GM12878 (cell line): Measurements from ENCODE around the gene BCAT1. TPM values are rescaled to one million over a fixed set of nuclear protein-coding genes. Genes with fewer than 3 reads are reported as not detected.

Experiments used
- ATAC-seq: fragments of 200-7000 bp; cut with Tn5 transposase; 3 replicates; pipeline ENCODE4 v1.9.1; 2020; ENCODE audit warnings: mild to moderate bottlenecking, moderate library complexity
- BruUV-seq: library from RNA; stranded (reverse); fragments of 400-500 nt; replicated peaks from 2 replicates; lab custom pipeline; 2021; lab: Mats Ljungman, UMichigan
- CTCF ChIA-PET: fragments of 300-600 bp; sonication (Branson Sonifier 250); formaldehyde crosslinking; extraction: SDS; loops from one replicate; lab custom pipeline; 2021; ENCODE audit warnings: inconsistent platforms; lab: Yijun Ruan, JAX
- POLR2A ChIA-PET: fragments of 350-600 bp; formaldehyde crosslinking; extraction: SDS; loops from one replicate; lab custom pipeline; 2021; ENCODE audit warnings: inconsistent platforms; lab: Charles Lee
- RAD21 ChIA-PET: fragments of 300-600 bp; sonication (Branson Sonifier 250); formaldehyde crosslinking; loops from one replicate; lab custom pipeline; 2023; ENCODE audit warnings: antibody characterized with exemption; ENCODE audit not compliant: unreplicated experiment; lab: Charles Lee
- SMC1A ChIA-PET: fragments of 300-600 bp; sonication (Branson Sonifier 250); formaldehyde crosslinking; loops from one replicate; lab custom pipeline; 2023; ENCODE audit not compliant: unreplicated experiment, uncharacterized antibody; lab: Charles Lee
- DNase-seq: peaks from one replicate; pipeline ENCODE4 v3.0.0-alpha.2; 2011; ENCODE audit warnings: low read depth, low spot score
- FAIRE-seq: peaks from 3 replicates; lab custom pipeline; 2011; peaks lifted over from hg19 to GRCh38; lab: Jason Lieb, UNC
- H2AFZ ChIP-seq: 2 replicates; pipeline ENCODE4 v1.6.0; 2011; ENCODE audit warnings: low read depth, low read length, control low read depth; ENCODE audit not compliant: control insufficient read depth
- H3K27ac ChIP-seq: 2 replicates; pipeline ENCODE4 v1.5.1; 2011; ENCODE audit warnings: control low read depth; ENCODE audit not compliant: control insufficient read depth, insufficient read depth
- H3K27me3 ChIP-seq, 2 experiments: replicated peaks in 1 of 2; 2 replicates each; pipeline versions ENCODE4 v1.6.0 to v1.6.1; 2011; ENCODE audit warnings: low read length in 1 of 2; ENCODE audit not compliant: control insufficient read depth in 2 of 2, insufficient read depth in 2 of 2
- H3K36me3 ChIP-seq, 2 experiments: 2 replicates each; pipeline ENCODE4 v1.5.1; 2011; ENCODE audit warnings: low read length in 1 of 2; ENCODE audit not compliant: control insufficient read depth in 2 of 2, insufficient read depth in 2 of 2
- H3K4me1 ChIP-seq: 2 replicates; pipeline ENCODE4 v1.6.1; 2011; ENCODE audit warnings: mild to moderate bottlenecking, low read length, moderate library complexity, mixed read lengths; ENCODE audit not compliant: control insufficient read depth, insufficient read depth
- H3K4me2 ChIP-seq: 2 replicates; pipeline ENCODE4 v1.6.0; 2011; ENCODE audit warnings: control low read depth; ENCODE audit not compliant: control insufficient read depth, insufficient read depth
- H3K4me3 ChIP-seq: fragments of 200-600 bp; sonication (generic); 2 replicates; pipeline ENCODE4 v1.5.1; 2016
- H3K79me2 ChIP-seq: 2 replicates; pipeline ENCODE4 v1.6.0; 2011; ENCODE audit warnings: low read length; ENCODE audit not compliant: control insufficient read depth, insufficient read depth
- H3K9ac ChIP-seq: 2 replicates; pipeline ENCODE4 v1.8.0; 2011; ENCODE audit warnings: low read length, control low read depth, mixed read lengths; ENCODE audit not compliant: control insufficient read depth, insufficient read depth
- H3K9me3 ChIP-seq: replicated peaks from 3 replicates; pipeline ENCODE4 v1.5.1; 2011; ENCODE audit warnings: mild to moderate bottlenecking, low read length; ENCODE audit not compliant: control insufficient read depth, insufficient read depth
- H4K20me1 ChIP-seq: 2 replicates; pipeline ENCODE4 v1.6.0; 2011; ENCODE audit not compliant: control insufficient read depth, insufficient read depth
- CEBPB ChIP-seq, 2 experiments: fragments of 150-350 bp in 1 of 2; IDR thresholded peaks; 2 replicates each; pipeline ENCODE4 v1.6.1; 2012 to 2014; ENCODE audit warnings: low read depth in 2 of 2, low read length in 2 of 2, borderline replicate concordance in 1 of 2, inconsistent platforms in 1 of 2
- IRF4 ChIP-seq: IDR thresholded peaks from 2 replicates; pipeline ENCODE4 v1.6.1; 2011; ENCODE audit warnings: low read depth, low read length
- JUND ChIP-seq: IDR thresholded peaks from 2 replicates; pipeline ENCODE4 v1.6.1; 2012; ENCODE audit warnings: low read depth, mild to moderate bottlenecking, low read length, improper control_type of control experiment, moderate library complexity
- NFYA ChIP-seq: IDR thresholded peaks from 2 replicates; pipeline ENCODE4 v1.6.1; 2011; ENCODE audit warnings: low read depth, mild to moderate bottlenecking, low read length, improper control_type of control experiment, borderline replicate concordance
- NFYB ChIP-seq: IDR thresholded peaks from 2 replicates; pipeline ENCODE4 v1.6.1; 2011; ENCODE audit warnings: low read depth, mild to moderate bottlenecking, low read length, improper control_type of control experiment, moderate library complexity; ENCODE audit not compliant: insufficient read depth
- TBL1XR1 ChIP-seq: IDR thresholded peaks from 2 replicates; pipeline ENCODE4 v1.6.1; 2012; ENCODE audit warnings: low read depth, low read length, improper control_type of control experiment
- TCF12 ChIP-seq: IDR thresholded peaks from 2 replicates; pipeline ENCODE4 v1.6.1; 2011; ENCODE audit warnings: low read depth, mild to moderate bottlenecking, low read length
- ZNF207 ChIP-seq: fragments of 450-650 bp; IDR thresholded peaks from 2 replicates; pipeline ENCODE4 v1.6.1; 2014; ENCODE audit warnings: antibody characterized with exemption, mild to moderate bottlenecking, borderline replicate concordance
- ZNF592 ChIP-seq: fragments of 450-650 bp; IDR thresholded peaks from 2 replicates; pipeline ENCODE4 v1.6.1; 2017; ENCODE audit warnings: mild to moderate bottlenecking, moderate library complexity
- WGBS: methylation state at CpG from one replicate; pipeline ENCODE4 v1.1.6; 2016; ENCODE audit warnings: low lambda C conversion rate; ENCODE audit not compliant: insufficient replicate concordance, insufficient coverage; ENCODE audit errors: missing lambda C conversion rate; 5-methylcytosine and 5-hydroxymethylcytosine counted together
- in situ Hi-C: fragments of 300-500 bp; cut with MboI; formaldehyde crosslinking; loops from 9 replicates; pipeline ENCODE4 v1.14.3; 2018; ENCODE audit warnings: mixed read lengths
- intact Hi-C: fragments of 100-400 bp; cut with micrococcal nuclease; formaldehyde crosslinking; loops from one replicate; pipeline ENCODE4 v1.14.2; 2022; ENCODE audit not compliant: unreplicated experiment
- polyA plus RNA-seq, 11 experiments: library from polyadenylated mRNA; depleted of rRNA in 4 of 11; unstranded in 6 of 11; stranded (reverse) in 5 of 11; fragments of >200 nt; fragmentation: Nextera tagmentation in 4 of 11; fragmentation: Illumina TruSeq in 1 of 11; extraction: Ambion mirVana in 4 of 11; extraction: Trizol in 1 of 11; gene quantifications; 1 replicate in 1 of 11; 2 replicates in 10 of 11; pipeline versions ENCODE4 v1.2.1 to v1.2.3, GENCODE V29; 2011 to 2016; ENCODE audit warnings: inconsistent platforms in 2 of 11, missing spikeins in 2 of 11, low read depth in 1 of 11
- total RNA-seq, 4 experiments: library from RNA; depleted of rRNA in 3 of 4; stranded (reverse); fragments of >200 nt in 3 of 4; fragmentation: Illumina TruSeq in 1 of 4; extraction: Trizol in 1 of 4; gene quantifications; 2 replicates each; pipeline versions ENCODE4 v1.2.1 to v1.2.3, GENCODE V29; 2013 to 2021
- TF ChIP-seq, protein P1 (sequence below): fragments of 450-650 bp; IDR thresholded peaks from 2 replicates; pipeline ENCODE4 v1.6.1; 2016; ENCODE audit warnings: mild to moderate bottlenecking

Gene BCAT1
- total and polyA plus RNA-seq, 10 of the 15 experiments (the other 5 are each of a cell fraction or from before 2014, with no cell fraction given), result 26.2 to 187 (median 81.9) TPM

- TF ChIP-seq ZNF592, result no peak
- TF ChIP-seq, protein P1, sequence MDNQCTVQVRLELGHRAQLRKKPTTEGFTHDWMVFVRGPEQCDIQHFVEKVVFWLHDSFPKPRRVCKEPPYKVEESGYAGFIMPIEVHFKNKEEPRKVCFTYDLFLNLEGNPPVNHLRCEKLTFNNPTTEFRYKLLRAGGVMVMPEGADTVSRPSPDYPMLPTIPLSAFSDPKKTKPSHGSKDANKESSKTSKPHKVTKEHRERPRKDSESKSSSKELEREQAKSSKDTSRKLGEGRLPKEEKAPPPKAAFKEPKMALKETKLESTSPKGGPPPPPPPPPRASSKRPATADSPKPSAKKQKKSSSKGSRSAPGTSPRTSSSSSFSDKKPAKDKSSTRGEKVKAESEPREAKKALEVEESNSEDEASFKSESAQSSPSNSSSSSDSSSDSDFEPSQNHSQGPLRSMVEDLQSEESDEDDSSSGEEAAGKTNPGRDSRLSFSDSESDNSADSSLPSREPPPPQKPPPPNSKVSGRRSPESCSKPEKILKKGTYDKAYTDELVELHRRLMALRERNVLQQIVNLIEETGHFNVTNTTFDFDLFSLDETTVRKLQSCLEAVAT, result no peak
- TF ChIP-seq ZNF207, result no peak
These were observed 92.4 kb downstream of the BCAT1 start (continued) for GRCh38 chr12:24856541-24856940.

DNA sequence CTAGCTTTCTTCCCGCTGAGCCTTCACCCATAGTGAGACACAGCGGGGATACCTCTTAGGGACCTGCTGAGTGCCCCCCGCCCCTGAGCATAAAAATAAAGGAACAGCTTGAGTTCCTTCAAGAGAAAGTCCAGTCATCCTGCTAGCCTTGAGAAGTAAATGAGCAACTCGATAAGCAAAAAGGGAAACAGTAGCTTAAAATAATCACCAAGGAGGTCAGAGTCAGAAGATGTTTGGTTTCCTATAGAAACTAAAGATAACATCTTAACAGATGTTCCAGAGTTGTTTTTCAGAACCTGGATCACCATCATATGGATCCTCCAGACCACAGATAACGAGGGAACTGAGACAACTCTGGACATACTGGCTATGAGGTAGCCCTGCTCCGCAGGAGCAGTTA, 94.0 kb downstream of the BCAT1 start:
- WGBS, result 57% methylated on average over 6 of the region's 6 CpGs
- ChIA-PET RAD21 (interaction anchor here (0.8 to 3.7 kb wide), 3 partner anchors 83 to 136 kb away, joined by 3 to 13 read pairs (median 4); no protein-coding TSS in a partner anchor), SMC1A (interaction anchor here (0.9 to 6.4 kb wide), 11 partner anchors 8 to 299 kb away, joined by 3 to 41 read pairs (median 8); partner anchors contain the start of gene BCAT1), POLR2A (interaction anchor here (0.7 kb wide), 1 partner anchor 330 kb away, joined by 3 read pairs; no protein-coding TSS in a partner anchor), CTCF (interaction anchor here (0.8 to 5.6 kb wide), 8 partner anchors 9 to 298 kb away, joined by 3 to 41 read pairs (median 17); no protein-coding TSS in a partner anchor)
- Histone ChIP-seq H2AFZ (no peak overlapping the region), H3K4me3 (no peak overlapping the region), H3K27me3 (no peaks in the 10 kb centered on the region), H3K4me2 (no peak overlapping the region), H3K9me3 (no peaks in the 10 kb centered on the region; the same call in 2 of the 3 replicates), H3K27ac (no peak overlapping the region), H3K9ac (no peak overlapping the region), H3K4me1 (no peaks in the 10 kb centered on the region), H3K36me3 (no peaks in the 10 kb centered on the region), H4K20me1 (no peaks in the 10 kb centered on the region), H3K79me2 (no peaks in the 10 kb centered on the region)
- FAIRE-seq (no peak), ATAC-seq (no peak), DNase-seq (no peak)
- BruUV-seq, result no TSS peak
- in situ Hi-C loops (loop anchor here (5.0 kb wide), 1 partner anchor 277 kb away; no protein-coding TSS in a partner anchor), intact Hi-C loops (no loop called here)
- TF ChIP-seq CEBPB (IDR thresholded peaks at IDR 0.05; ENCODE audit: borderline replicate concordance in 1 of 2, low read depth in 2 of 2, low read length in 2 of 2), result no peak
- TF ChIP-seq ZNF592, result no peak
- no peak for TF ChIP-seq NFYB
- TF ChIP-seq NFYA, result no peak
- TF ChIP-seq IRF4, result no peak
- no peak for TF ChIP-seq TCF12
- TF ChIP-seq JUND, result no peak
- TF ChIP-seq TBL1XR1, result no peak
